Brain microvascular endothelial cell (primary cell): Measurements from ENCODE around the gene NMU.

Experiments
- DNase-seq: peaks from one replicate; pipeline ENCODE4 v3.0.0-alpha.2; 2020
- H3K27ac ChIP-seq: fragments of 250-450 bp; sonication (Bioruptor Pico); 2 replicates; pipeline ENCODE4 v1.5.1; 2020; ENCODE audit warnings: mild to moderate bottlenecking, moderate library complexity
- H3K27me3 ChIP-seq: fragments of 250-450 bp; sonication (Bioruptor Pico); replicated peaks from 2 replicates; pipeline ENCODE4 v1.5.1; 2020; ENCODE audit warnings: mild to moderate bottlenecking
- H3K36me3 ChIP-seq: fragments of 250-450 bp; sonication (Bioruptor Pico); replicated peaks from 2 replicates; pipeline ENCODE4 v1.5.1; 2020; ENCODE audit warnings: mild to moderate bottlenecking
- H3K4me3 ChIP-seq: 2 replicates; pipeline ENCODE4 v1.5.1; 2011; ENCODE audit warnings: low read depth, mild to moderate bottlenecking, control low read depth, low read length, moderate library complexity
- CTCF ChIP-seq: IDR thresholded peaks from 2 replicates; pipeline ENCODE4 v1.5.1; 2011; ENCODE audit warnings: low read depth, mild to moderate bottlenecking, moderate library complexity, low read length, control low read depth, inconsistent platforms; ENCODE audit errors: missing control alignments
- in situ Hi-C: cut with HindIII; loops from 2 replicates; pipeline ENCODE4 v1.10.0; 2017; ENCODE audit warnings: low sequenced_read_pairs, low pct_ligation_motif_present

NMU gene

GRCh38 chr4:55610381-55610780 lies 25.7 kb downstream of the NMU start:
- H3K27ac ChIP-seq, result no peak overlapping the region
- H3K4me3 ChIP-seq, result no peak overlapping the region
- TF ChIP-seq CTCF, result no peak
- in situ Hi-C loops, result no loop called here
- H3K27me3 ChIP-seq, result no peaks in the 10 kb centered on the region
- no peaks in the 10 kb centered on the region for H3K36me3 ChIP-seq
- no peak for DNase-seq

DNA sequence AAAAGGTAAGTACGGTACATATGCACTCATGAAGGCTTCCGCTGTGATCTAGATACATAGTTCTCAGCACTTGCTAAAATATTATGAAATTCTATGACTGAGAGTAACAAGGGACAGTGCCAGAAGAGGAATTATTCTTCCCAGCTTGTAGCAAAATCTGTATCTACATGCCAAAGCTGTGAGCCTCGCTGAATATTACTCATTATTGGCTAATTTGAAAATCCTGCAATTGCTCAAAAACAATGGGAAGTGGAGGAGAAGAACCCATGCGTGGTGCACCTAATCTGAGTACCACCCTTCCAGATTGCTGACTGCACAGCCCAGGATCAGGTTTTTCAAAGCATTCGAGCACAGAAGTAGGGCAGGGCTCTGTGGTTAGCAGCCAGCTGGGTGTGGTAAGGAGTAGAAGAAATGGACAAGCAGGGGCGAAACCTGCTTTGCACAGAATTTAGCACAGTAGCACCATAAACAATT lies 26.7 kb downstream of the NMU start:
- no peak overlapping the region for H3K27ac ChIP-seq
- no peak for TF ChIP-seq CTCF
- DNase-seq, result no peak
- no peaks in the 10 kb centered on the region for H3K27me3 ChIP-seq
- in situ Hi-C loops, result no loop called here
- H3K36me3 ChIP-seq, result no peaks in the 10 kb centered on the region
- H3K4me3 ChIP-seq, result no peak overlapping the region

GRCh38 chr4:55608591-55608990 lies 27.5 kb downstream of the NMU start:
- in situ Hi-C loops, result no loop called here
- no peak for TF ChIP-seq CTCF
- DNase-seq, result no peak
- Histone ChIP-seq H3K27ac (no peak overlapping the region), H3K27me3 (no peaks in the 10 kb centered on the region), H3K36me3 (no peaks in the 10 kb centered on the region), H3K4me3 (no peak overlapping the region)

GRCh38 chr4:55604996-55605395 lies 31.1 kb downstream of the NMU start:
- Histone ChIP-seq H3K4me3 (no peak overlapping the region), H3K27ac (no peak overlapping the region), H3K36me3 (no peaks in the 10 kb centered on the region), H3K27me3 (no peaks in the 10 kb centered on the region)
- in situ Hi-C loops, result no loop called here
- DNase-seq, result no peak
- no peak for TF ChIP-seq CTCF

DNA sequence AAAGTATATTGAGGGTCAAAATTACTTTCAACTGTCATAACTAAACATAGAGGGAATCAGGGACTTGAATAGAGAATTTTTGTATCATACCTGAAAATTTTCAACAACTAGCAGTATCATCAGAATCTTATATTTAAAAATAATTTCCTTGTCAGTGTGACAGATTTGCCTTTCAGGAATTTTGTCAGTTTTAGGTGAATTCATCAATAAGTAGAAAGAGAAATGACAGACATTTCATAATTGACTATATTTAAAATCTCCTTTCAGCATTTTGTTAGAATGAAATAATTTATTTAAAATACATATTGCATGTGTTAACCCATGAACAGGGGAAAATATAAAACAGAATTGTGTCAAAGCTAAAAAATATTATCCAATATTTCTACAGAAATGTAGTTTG lies 35.5 kb downstream of the NMU start:
- in situ Hi-C loops, result no loop called here
- no peak overlapping the region for H3K4me3 ChIP-seq
- TF ChIP-seq CTCF, result no peak
- H3K27ac ChIP-seq, result no peak overlapping the region
- no peaks in the 10 kb centered on the region for H3K27me3 ChIP-seq
- no peak for DNase-seq
- no peaks in the 10 kb centered on the region for H3K36me3 ChIP-seq

GRCh38 chr4:55598641-55599040 lies 37.5 kb downstream of the NMU start:
- H3K4me3 ChIP-seq, result no peak overlapping the region
- H3K36me3 ChIP-seq, result no peaks in the 10 kb centered on the region
- H3K27me3 ChIP-seq, result no peaks in the 10 kb centered on the region
- no peak for DNase-seq
- in situ Hi-C loops, result no loop called here
- TF ChIP-seq CTCF, result no peak
- no peak overlapping the region for H3K27ac ChIP-seq
